Measurements from ENCODE around the gene STAG1. TPM values are rescaled to one million over a fixed set of nuclear protein-coding genes. Genes with fewer than 3 reads are reported as not detected.

Gene STAG1
- polyA plus RNA-seq, 1 of the 3 experiments (the other 2 are of a cell fraction) = 5.5 TPM

DNA sequence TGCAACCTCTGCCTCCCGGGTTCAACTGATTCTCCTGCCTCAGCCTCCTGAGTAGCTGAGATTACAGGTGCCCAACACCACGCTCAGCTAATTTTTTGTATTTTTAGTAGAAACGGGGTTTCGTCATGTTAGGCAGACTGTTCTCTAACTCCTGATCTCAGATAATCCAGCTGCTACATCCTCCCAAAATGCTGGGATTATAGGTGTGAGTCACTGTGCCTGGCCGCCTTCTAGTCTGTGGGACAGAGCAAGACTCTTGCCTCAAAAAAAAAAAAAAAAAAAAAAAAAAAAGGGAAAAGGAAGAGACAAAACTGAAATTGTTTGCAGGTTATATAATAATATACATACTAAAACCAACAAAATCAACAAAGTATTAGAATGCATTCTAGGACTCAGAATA is 286.9 kb downstream of the STAG1 start:
- Histone ChIP-seq H3K4me2 (no peak overlapping the region), H3K27me3 (ENCODE audit: insufficient read depth) (no peaks in the 10 kb centered on the region), H3K9ac (no peak overlapping the region), H3F3A (replicated peaks; ENCODE audit: insufficient read depth) (peaks cover 7% of the 10 kb centered on the region), H3K4me3 (ENCODE audit: low read depth in 2 of 2, low read length in 1 of 2) (no peak overlapping the region), H3K4me1 (ENCODE audit: control insufficient read depth in 1 of 2, insufficient read depth in 2 of 2, low read depth in 1 of 2, low read length in 1 of 2) (no peaks in the 10 kb centered on the region), H3K9me3 (no peaks in the 10 kb centered on the region), H2AFZ (ENCODE audit: low read depth) (no peak overlapping the region), H3K9me2 (no peaks in the 10 kb centered on the region), H3K27ac (ENCODE audit: low read depth in 2 of 2, low read length in 1 of 2) (0 out of 4 replicates have a peak overlapping the region, but pooled peaks of 1 of the 2 experiments have one; percentile 32), H3K79me2 (ENCODE audit: insufficient read depth) (peaks cover 14% of the 10 kb centered on the region; the same call in 1 of the 2 replicates), H4K20me1 (ENCODE audit: insufficient read depth) (no peaks in the 10 kb centered on the region), H3K36me3 (replicated peaks in 1 of 2; ENCODE audit: control insufficient read depth in 1 of 2, insufficient read depth in 2 of 2, low read length in 1 of 2) (peaks cover 0 to 29% of the 10 kb centered on the region in 2 experiments)
- ChIA-PET POLR2A (no interaction called here), CTCF (interaction anchor here (0.6 to 1.6 kb wide), 4 partner anchors 11 to 287 kb away, joined by 3 to 5 read pairs (median 3); partner anchors contain the start of gene STAG1)
- no peak for DNase-seq
- 97% methylated on average over 5 of the region's 5 CpGs for WGBS (ENCODE audit: low lambda C conversion rate)
- TF ChIP-seq NFIC (IDR thresholded peaks at IDR 0.05; ENCODE audit: borderline replicate concordance) = no peak
- TF ChIP-seq GATA2 (CRISPR knock-in tag; IDR thresholded peaks at IDR 0.05) = no peak
- no peak for TF ChIP-seq REST (IDR thresholded peaks at IDR 0.05; ENCODE audit: low read depth, low read length)
- TF ChIP-seq TAF1 (IDR thresholded peaks at IDR 0.05; ENCODE audit: borderline replicate concordance, low read depth, low read length) = no peak
- TF ChIP-seq, protein P1, sequence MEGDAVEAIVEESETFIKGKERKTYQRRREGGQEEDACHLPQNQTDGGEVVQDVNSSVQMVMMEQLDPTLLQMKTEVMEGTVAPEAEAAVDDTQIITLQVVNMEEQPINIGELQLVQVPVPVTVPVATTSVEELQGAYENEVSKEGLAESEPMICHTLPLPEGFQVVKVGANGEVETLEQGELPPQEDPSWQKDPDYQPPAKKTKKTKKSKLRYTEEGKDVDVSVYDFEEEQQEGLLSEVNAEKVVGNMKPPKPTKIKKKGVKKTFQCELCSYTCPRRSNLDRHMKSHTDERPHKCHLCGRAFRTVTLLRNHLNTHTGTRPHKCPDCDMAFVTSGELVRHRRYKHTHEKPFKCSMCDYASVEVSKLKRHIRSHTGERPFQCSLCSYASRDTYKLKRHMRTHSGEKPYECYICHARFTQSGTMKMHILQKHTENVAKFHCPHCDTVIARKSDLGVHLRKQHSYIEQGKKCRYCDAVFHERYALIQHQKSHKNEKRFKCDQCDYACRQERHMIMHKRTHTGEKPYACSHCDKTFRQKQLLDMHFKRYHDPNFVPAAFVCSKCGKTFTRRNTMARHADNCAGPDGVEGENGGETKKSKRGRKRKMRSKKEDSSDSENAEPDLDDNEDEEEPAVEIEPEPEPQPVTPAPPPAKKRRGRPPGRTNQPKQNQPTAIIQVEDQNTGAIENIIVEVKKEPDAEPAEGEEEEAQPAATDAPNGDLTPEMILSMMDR (IDR thresholded peaks at IDR 0.05) = no peak
- TF ChIP-seq ZBTB33 (IDR thresholded peaks at IDR 0.05; ENCODE audit: borderline replicate concordance, low read depth) = no peak
- TF ChIP-seq FOSL2 (IDR thresholded peaks at IDR 0.05; ENCODE audit: borderline replicate concordance, low read depth) = no peak
- TF ChIP-seq FOXJ3 (CRISPR knock-in tag; IDR thresholded peaks at IDR 0.05) = no peak
- TF ChIP-seq, protein P2, sequence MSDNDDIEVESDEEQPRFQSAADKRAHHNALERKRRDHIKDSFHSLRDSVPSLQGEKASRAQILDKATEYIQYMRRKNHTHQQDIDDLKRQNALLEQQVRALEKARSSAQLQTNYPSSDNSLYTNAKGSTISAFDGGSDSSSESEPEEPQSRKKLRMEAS (IDR thresholded peaks at IDR 0.05; ENCODE audit: low read depth) = no peak
- no peak for TF ChIP-seq IRF3 (IDR thresholded peaks at IDR 0.05; ENCODE audit: low read depth, low read length)
- no peak for TF ChIP-seq MEF2A (IDR thresholded peaks at IDR 0.05; ENCODE audit: borderline replicate concordance, low read depth)
